ENCODE results near the gene AP4M1.

The AP4M1 gene

GRCh38 chr7:100109521-100110163 lies 8.2 kb downstream of the AP4M1 start:
- Histone ChIP-seq H3K27ac (ENCODE audit: low read depth, low read length, poor library complexity, severe bottlenecking) (no peak overlapping the region), H2AFZ (ENCODE audit: low read length) (no peak overlapping the region), H3K27me3 (ENCODE audit: insufficient read depth, low read length) (no peaks in the 10 kb centered on the region), H3K4me2 (ENCODE audit: low read length) (no peak overlapping the region), H3K9me2 (ENCODE audit: low read depth, low read length) (no peaks in the 10 kb centered on the region), H3K4me3 (ENCODE audit: low read depth, low read length, poor library complexity, severe bottlenecking) (no peak overlapping the region), H3K4me1 (ENCODE audit: insufficient read depth, low read length, severe bottlenecking) (peaks cover 7% of the 10 kb centered on the region), H3K36me3 (ENCODE audit: insufficient read depth, low read length) (peaks cover 89% of the 10 kb centered on the region), H3K9me3 (ENCODE audit: low read length) (no peaks in the 10 kb centered on the region), H3K79me2 (ENCODE audit: insufficient read depth, low read length) (no peaks in the 10 kb centered on the region), H3K9ac (ENCODE audit: low read length) (no peak overlapping the region), H3F3A (ENCODE audit: insufficient read depth, low read length) (no peaks in the 10 kb centered on the region), H4K20me1 (ENCODE audit: insufficient read depth, low read length) (no peaks in the 10 kb centered on the region)
- TF ChIP-seq CTCF (IDR thresholded peaks at IDR 0.05; ENCODE audit: low read length) = peak; percentile 27; the same call in 1 of the 2 replicates
- TF ChIP-seq EZH2 (IDR thresholded peaks at IDR 0.05; ENCODE audit: borderline replicate concordance, low read length) = no peak

- Histone ChIP-seq H3K36me3 (ENCODE audit: insufficient read depth, low read length) (peaks cover 75% of the 10 kb centered on the region), H3K4me3 (ENCODE audit: low read depth, low read length, poor library complexity, severe bottlenecking) (no peak overlapping the region), H3K9ac (ENCODE audit: low read length) (no peak overlapping the region), H4K20me1 (ENCODE audit: insufficient read depth, low read length) (no peaks in the 10 kb centered on the region), H3K4me1 (ENCODE audit: insufficient read depth, low read length, severe bottlenecking) (peaks cover 7% of the 10 kb centered on the region), H3K27me3 (ENCODE audit: insufficient read depth, low read length) (no peaks in the 10 kb centered on the region), H3K9me3 (ENCODE audit: low read length) (no peaks in the 10 kb centered on the region), H3F3A (ENCODE audit: insufficient read depth, low read length) (no peaks in the 10 kb centered on the region), H3K4me2 (ENCODE audit: low read length) (no peak overlapping the region), H3K9me2 (ENCODE audit: low read depth, low read length) (no peaks in the 10 kb centered on the region), H2AFZ (ENCODE audit: low read length) (no peak overlapping the region), H3K79me2 (ENCODE audit: insufficient read depth, low read length) (no peaks in the 10 kb centered on the region), H3K27ac (ENCODE audit: low read depth, low read length, poor library complexity, severe bottlenecking) (no peak overlapping the region)
- no peak for TF ChIP-seq EZH2 (IDR thresholded peaks at IDR 0.05; ENCODE audit: borderline replicate concordance, low read length)
- TF ChIP-seq CTCF (IDR thresholded peaks at IDR 0.05; ENCODE audit: low read length) = no peak
Measured at GRCh38 chr7:100111156-100111555, 9.7 kb downstream of the AP4M1 start.

GRCh38 chr7:100111914-100112313 lies 10.5 kb downstream of the AP4M1 start:
- no peak overlapping the region for H3K4me2 ChIP-seq (ENCODE audit: low read length)

More at GRCh38 chr7:100111914-100112313, 10.5 kb downstream of the AP4M1 start:
- Histone ChIP-seq H3K9ac (ENCODE audit: low read length) (no peak overlapping the region), H2AFZ (ENCODE audit: low read length) (no peak overlapping the region), H4K20me1 (ENCODE audit: insufficient read depth, low read length) (no peaks in the 10 kb centered on the region), H3K79me2 (ENCODE audit: insufficient read depth, low read length) (no peaks in the 10 kb centered on the region), H3K9me3 (ENCODE audit: low read length) (no peaks in the 10 kb centered on the region), H3K27me3 (ENCODE audit: insufficient read depth, low read length) (no peaks in the 10 kb centered on the region), H3K4me1 (ENCODE audit: insufficient read depth, low read length, severe bottlenecking) (peaks cover 7% of the 10 kb centered on the region), H3F3A (ENCODE audit: insufficient read depth, low read length) (no peaks in the 10 kb centered on the region), H3K27ac (ENCODE audit: low read depth, low read length, poor library complexity, severe bottlenecking) (no peak overlapping the region), H3K36me3 (ENCODE audit: insufficient read depth, low read length) (peaks cover 70% of the 10 kb centered on the region), H3K4me3 (ENCODE audit: low read depth, low read length, poor library complexity, severe bottlenecking) (no peak overlapping the region), H3K9me2 (ENCODE audit: low read depth, low read length) (no peaks in the 10 kb centered on the region)
- no peak for TF ChIP-seq EZH2 (IDR thresholded peaks at IDR 0.05; ENCODE audit: borderline replicate concordance, low read length)
- TF ChIP-seq CTCF (IDR thresholded peaks at IDR 0.05; ENCODE audit: low read length) = no peak; the same call in 1 of the 2 replicates
